Measurements from ENCODE around the gene PARD3B.

The PARD3B gene

GRCh38 chr2:204920776-204921175 lies 375.5 kb downstream of the PARD3B start:
- TF ChIP-seq CTCF (IDR thresholded peaks at IDR 0.05; ENCODE audit: borderline replicate concordance, control extremely low read depth, extremely low read depth, insufficient read depth, missing control alignments) = no peak
- in situ Hi-C loops (cut with MboI; ENCODE audit: low sequenced_read_pairs, unreplicated experiment) = no loop called here
- no peak for DNase-seq (ENCODE audit: low spot score)

GRCh38 chr2:204923957-204924356 lies 378.7 kb downstream of the PARD3B start:
- in situ Hi-C loops (cut with MboI; ENCODE audit: low sequenced_read_pairs, unreplicated experiment) = no loop called here

GRCh38 chr2:204931562-204931961 lies 386.3 kb downstream of the PARD3B start:
- in situ Hi-C loops (cut with MboI; ENCODE audit: low sequenced_read_pairs, unreplicated experiment) = no loop called here
- TF ChIP-seq CTCF (IDR thresholded peaks at IDR 0.05; ENCODE audit: borderline replicate concordance, control extremely low read depth, extremely low read depth, insufficient read depth, missing control alignments) = no peak

More at GRCh38 chr2:204923957-204924356, 378.7 kb downstream of the PARD3B start:
- no peak for TF ChIP-seq CTCF (IDR thresholded peaks at IDR 0.05; ENCODE audit: borderline replicate concordance, control extremely low read depth, extremely low read depth, insufficient read depth, missing control alignments)
- DNase-seq (ENCODE audit: low spot score) = no peak

GRCh38 chr2:204933735-204934374 lies 388.6 kb downstream of the PARD3B start:
- DNase-seq (ENCODE audit: low spot score) = no peak
- no peak for TF ChIP-seq CTCF (IDR thresholded peaks at IDR 0.05; ENCODE audit: borderline replicate concordance, control extremely low read depth, extremely low read depth, insufficient read depth, missing control alignments)
- in situ Hi-C loops (cut with MboI; ENCODE audit: low sequenced_read_pairs, unreplicated experiment) = no loop called here

More at GRCh38 chr2:204931562-204931961, 386.3 kb downstream of the PARD3B start:
- DNase-seq (ENCODE audit: low spot score) = no peak

- TF ChIP-seq CTCF (IDR thresholded peaks at IDR 0.05; ENCODE audit: borderline replicate concordance, control extremely low read depth, extremely low read depth, insufficient read depth, missing control alignments) = no peak
- no peak for DNase-seq (ENCODE audit: low spot score)
- in situ Hi-C loops (cut with MboI; ENCODE audit: low sequenced_read_pairs, unreplicated experiment) = no loop called here
Measured at GRCh38 chr2:204944927-204945326, 399.7 kb downstream of the PARD3B start.

GRCh38 chr2:204945376-204945775 lies 400.1 kb downstream of the PARD3B start:
- in situ Hi-C loops (cut with MboI; ENCODE audit: low sequenced_read_pairs, unreplicated experiment) = no loop called here
- no peak for DNase-seq (ENCODE audit: low spot score)
- no peak for TF ChIP-seq CTCF (IDR thresholded peaks at IDR 0.05; ENCODE audit: borderline replicate concordance, control extremely low read depth, extremely low read depth, insufficient read depth, missing control alignments)

Measured in GM13976 (cell line).